Gastrocnemius medialis (tissue), 4 donors: ENCODE results near the gene PCSK5. TPM values are rescaled to one million over a fixed set of nuclear protein-coding genes. Genes with fewer than 3 reads are reported as not detected.

ENCODE experiments used
- ATAC-seq, 2 donors: fragments of 150-250 bp; one replicate each; pipeline ENCODE4 v1.9.1; 2016
- DNase-seq, 2 donors: peaks; one replicate each; pipeline ENCODE4 v3.0.0-alpha.2; 2019
- H3K27ac ChIP-seq, 4 donors: fragments of 200-600 bp; sonication (generic); 1 replicate in 1 of 4; 2 replicates in 3 of 4; pipeline ENCODE4 v1.5.1; 2016 to 2018; ENCODE audit warnings: mild to moderate bottlenecking in 2 of 4, moderate library complexity in 1 of 4
- H3K27me3 ChIP-seq, 3 donors: fragments of 200-600 bp; sonication (generic) in 2 of 3; 1 replicate in 1 of 3; 2 replicates in 2 of 3; pipeline versions ENCODE4 v1.5.1 to v1.6.0; 2016 to 2019; ENCODE audit warnings: mild to moderate bottlenecking in 1 of 3, moderate library complexity in 1 of 3
- H3K36me3 ChIP-seq, 2 donors: fragments of 200-600 bp; sonication (generic) in 1 of 2; one replicate each; pipeline ENCODE4 v1.5.1; 2017 to 2018
- H3K4me1 ChIP-seq, 2 donors: fragments of 200-600 bp; sonication (generic) in 1 of 2; one replicate each; pipeline ENCODE4 v1.5.1; 2016 to 2017; ENCODE audit warnings: mild to moderate bottlenecking in 2 of 2
- H3K4me3 ChIP-seq, 4 donors: fragments of 200-600 bp; sonication (generic) in 3 of 4; 1 replicate in 1 of 4; 2 replicates in 3 of 4; pipeline ENCODE4 v1.5.1; 2016 to 2019; ENCODE audit warnings: mild to moderate bottlenecking in 2 of 4
- H3K9me3 ChIP-seq, 3 donors: fragments of 200-600 bp; sonication (generic) in 2 of 3; 1 replicate in 1 of 3; 2 replicates in 2 of 3; pipeline ENCODE4 v1.5.1; 2016 to 2019
- CTCF ChIP-seq, 5 experiments: fragments of 450-650 bp in 3 of 5; fragments of 200-600 bp in 2 of 5; sonication (generic) in 2 of 5; IDR thresholded peaks in 4 of 5; conservative IDR thresholded peaks in 1 of 5; 1 replicate in 4 of 5; 2 replicates in 1 of 5; pipeline ENCODE4 v1.5.1; 2016 to 2019; ENCODE audit warnings: antibody characterized with exemption in 5 of 5, mild to moderate bottlenecking in 3 of 5, moderate library complexity in 3 of 5
- POLR2A ChIP-seq, 2 donors: fragments of 450-650 bp; IDR thresholded peaks; one replicate each; pipeline ENCODE4 v1.6.1; 2017; ENCODE audit warnings: antibody characterized with exemption in 2 of 2, mild to moderate bottlenecking in 2 of 2, moderate library complexity in 2 of 2
- in situ Hi-C, 4 donors: fragments of 200-750 bp; cut with MboI; loops; one replicate each; pipeline versions ENCODE4 v1.15.0 to v1.8.0; 2017; ENCODE audit warnings: low sequenced_read_pairs in 4 of 4
- intact Hi-C: fragments of 100-400 bp; cut with DNase I; formaldehyde crosslinking; loops from one replicate; pipeline ENCODE4 v1.15.1; 2023; ENCODE audit warnings: low total_unique reads
- total RNA-seq, 4 donors: library from RNA; depleted of rRNA; stranded (reverse); fragments of >200 nt; gene quantifications; one replicate each; pipeline versions ENCODE4 v1.1.0 to v1.2.3, GENCODE V29; 2016

PCSK5 gene
- total RNA-seq, 4 donors from 2014 or later = 1.3 to 8.3 (median 3.2) TPM

GRCh38 chr9:76341616-76342015, 451.1 kb downstream of the PCSK5 start:
- Histone ChIP-seq H3K4me3 (no peak overlapping the region), H3K4me1 (no peaks in the 10 kb centered on the region), H3K9me3 (no peaks in the 10 kb centered on the region), H3K27me3 (no peaks in the 10 kb centered on the region), H3K27ac (no peak overlapping the region), H3K36me3 (no peaks in the 10 kb centered on the region)
- DNase-seq (no peak), ATAC-seq (no peak)
- no peak for TF ChIP-seq CTCF (IDR thresholded peaks at IDR 0.05 in 4 of 5, conservative IDR thresholded peaks at IDR 0.05 in 1 of 5)
- TF ChIP-seq POLR2A (IDR thresholded peaks at IDR 0.05) = no peak
- in situ Hi-C loops = no loop called here
- intact Hi-C loops = no loop called here

- ATAC-seq = no peak
- DNase-seq = no peak
- TF ChIP-seq CTCF (IDR thresholded peaks at IDR 0.05 in 4 of 5, conservative IDR thresholded peaks at IDR 0.05 in 1 of 5) = no peak
- TF ChIP-seq POLR2A (IDR thresholded peaks at IDR 0.05) = no peak
- Histone ChIP-seq H3K27me3 (no peaks in the 10 kb centered on the region), H3K4me3 (no peak overlapping the region), H3K27ac (no peak overlapping the region), H3K9me3 (no peaks in the 10 kb centered on the region), H3K36me3 (no peaks in the 10 kb centered on the region), H3K4me1 (no peaks in the 10 kb centered on the region)
- intact Hi-C loops = no loop called here
- in situ Hi-C loops = no loop called here
These were observed 451.7 kb downstream of the PCSK5 start for GRCh38 chr9:76342201-76342600.

GRCh38 chr9:76342858-76343257, 452.4 kb downstream of the PCSK5 start:
- H3K4me1 ChIP-seq = no peaks in the 10 kb centered on the region
- H3K27me3 ChIP-seq = no peaks in the 10 kb centered on the region
- H3K27ac ChIP-seq = no peak overlapping the region
- ATAC-seq = no peak
- no peak overlapping the region for H3K4me3 ChIP-seq
- no peaks in the 10 kb centered on the region for H3K36me3 ChIP-seq
- in situ Hi-C loops (no loop called here), intact Hi-C loops (no loop called here)
- TF ChIP-seq POLR2A (IDR thresholded peaks at IDR 0.05) = no peak
- DNase-seq = no peak
- no peaks in the 10 kb centered on the region for H3K9me3 ChIP-seq

GRCh38 chr9:76349865-76350264, 459.4 kb downstream of the PCSK5 start:
- Histone ChIP-seq H3K9me3 (no peaks in the 10 kb centered on the region), H3K36me3 (no peaks in the 10 kb centered on the region), H3K4me3 (no peak overlapping the region), H3K27ac (no peak overlapping the region), H3K4me1 (no peaks in the 10 kb centered on the region), H3K27me3 (no peaks in the 10 kb centered on the region)
- TF ChIP-seq CTCF (IDR thresholded peaks at IDR 0.05 in 4 of 5, conservative IDR thresholded peaks at IDR 0.05 in 1 of 5) = no peak
- no peak for TF ChIP-seq POLR2A (IDR thresholded peaks at IDR 0.05)
- no peak for DNase-seq
- in situ Hi-C loops = no loop called here
- no peak for ATAC-seq
- intact Hi-C loops = no loop called here

- no peaks in the 10 kb centered on the region for H3K36me3 ChIP-seq
- no peaks in the 10 kb centered on the region for H3K27me3 ChIP-seq
- no peak overlapping the region for H3K4me3 ChIP-seq
- in situ Hi-C loops (no loop called here), intact Hi-C loops (no loop called here)
- no peaks in the 10 kb centered on the region for H3K4me1 ChIP-seq
- no peak overlapping the region for H3K27ac ChIP-seq
- ATAC-seq (no peak), DNase-seq (no peak)
- TF ChIP-seq CTCF (IDR thresholded peaks at IDR 0.05 in 4 of 5, conservative IDR thresholded peaks at IDR 0.05 in 1 of 5) (no peak), POLR2A (IDR thresholded peaks at IDR 0.05) (no peak)
- no peaks in the 10 kb centered on the region for H3K9me3 ChIP-seq
These were observed 460.5 kb downstream of the PCSK5 start for GRCh38 chr9:76351006-76351405.
